ENCODE results near the gene NR5A2. TPM values are rescaled to one million over a fixed set of nuclear protein-coding genes. Genes with fewer than 3 reads are reported as not detected.

NR5A2 gene
- total RNA-seq, 2 donors from 2014 or later, result 45.5 to 65.9 TPM

GRCh38 chr1:200030791-200031190 is 3.3 kb downstream of the NR5A2 start:
- H3K27ac ChIP-seq, result peak overlapping the region; percentile 87
- no peak for TF ChIP-seq CTCF (IDR thresholded peaks at IDR 0.05)
- no peak for DNase-seq

GRCh38 chr1:200033511-200034261 is 6.2 kb downstream of the NR5A2 start:
- intact Hi-C loops (cut with DNase I), result no loop called here
- Histone ChIP-seq H3K27ac (peak overlapping the region; percentile 75), H3K27me3 (no peaks in the 10 kb centered on the region), H3K4me3 (no peak overlapping the region), H3K36me3 (no peaks in the 10 kb centered on the region), H3K9me3 (no peaks in the 10 kb centered on the region), H3K4me1 (no peaks in the 10 kb centered on the region), H3K9ac (ENCODE audit: low read depth in 2 of 2, low read length in 2 of 2) (peak overlapping the region in 1 of 2 donors; percentile 58)
- peak; percentile 83 for DNase-seq
- TF ChIP-seq CTCF (IDR thresholded peaks at IDR 0.05), result no peak

More at GRCh38 chr1:200030791-200031190, 3.3 kb downstream of the NR5A2 start:
- Histone ChIP-seq H3K36me3 (no peaks in the 10 kb centered on the region), H3K4me1 (no peaks in the 10 kb centered on the region), H3K4me3 (peak overlapping the region; percentile 48), H3K9me3 (no peaks in the 10 kb centered on the region), H3K9ac (ENCODE audit: low read depth in 2 of 2, low read length in 2 of 2) (peak overlapping the region in 1 of 2 donors; percentile 87), H3K27me3 (no peaks in the 10 kb centered on the region)
- intact Hi-C loops (cut with DNase I), result no loop called here

GRCh38 chr1:200034262-200034557 is 6.7 kb downstream of the NR5A2 start:
- intact Hi-C loops (cut with DNase I), result no loop called here
- no peaks in the 10 kb centered on the region for H3K36me3 ChIP-seq
- no peaks in the 10 kb centered on the region for H3K9me3 ChIP-seq
- no peak for TF ChIP-seq CTCF (IDR thresholded peaks at IDR 0.05)
- no peak for DNase-seq
- H3K27me3 ChIP-seq, result peaks cover under 1% of the 10 kb centered on the region
- no peaks in the 10 kb centered on the region for H3K4me1 ChIP-seq
- H3K27ac ChIP-seq, result peak overlapping the region; percentile 75
- H3K9ac ChIP-seq (ENCODE audit: low read depth in 2 of 2, low read length in 2 of 2), result peak overlapping the region in 1 of 2 donors; percentile 58
- no peak overlapping the region for H3K4me3 ChIP-seq

GRCh38 chr1:200034761-200035396 is 7.4 kb downstream of the NR5A2 start:
- Histone ChIP-seq H3K27ac (peak overlapping the region; percentile 75), H3K4me3 (peak overlapping the region; percentile 30), H3K4me1 (no peaks in the 10 kb centered on the region), H3K27me3 (peaks cover 5% of the 10 kb centered on the region), H3K36me3 (no peaks in the 10 kb centered on the region), H3K9ac (ENCODE audit: low read depth in 2 of 2, low read length in 2 of 2) (peak overlapping the region; percentile 64 to 92), H3K9me3 (no peaks in the 10 kb centered on the region)
- intact Hi-C loops (cut with DNase I), result no loop called here
- no peak for TF ChIP-seq CTCF (IDR thresholded peaks at IDR 0.05)
- peak; percentile 72 for DNase-seq

GRCh38 chr1:200035397-200035955 is 8.0 kb downstream of the NR5A2 start:
- peak overlapping the region; percentile 75 for H3K27ac ChIP-seq
- no peak for TF ChIP-seq CTCF (IDR thresholded peaks at IDR 0.05)
- H3K4me3 ChIP-seq, result peak overlapping the region; percentile 30
- peak overlapping the region; percentile 64 to 92 for H3K9ac ChIP-seq (ENCODE audit: low read depth in 2 of 2, low read length in 2 of 2)
- no peaks in the 10 kb centered on the region for H3K36me3 ChIP-seq
- H3K9me3 ChIP-seq, result no peaks in the 10 kb centered on the region
- intact Hi-C loops (cut with DNase I), result no loop called here
- peak; percentile 43 for DNase-seq
- H3K27me3 ChIP-seq, result peaks cover 6% of the 10 kb centered on the region
- H3K4me1 ChIP-seq, result no peaks in the 10 kb centered on the region

All from colonic mucosa (tissue), 4 donors.